AG09319 (cell line): Measurements from ENCODE around the gene MCC.

Experiments used
- DNase-seq: peaks from one replicate; pipeline ENCODE4 v3.0.0-alpha.2; 2010; ENCODE audit warnings: low read depth; ENCODE audit errors: extremely low read depth
- CTCF ChIP-seq: IDR thresholded peaks from 2 replicates; pipeline ENCODE4 v1.5.1; 2011; ENCODE audit warnings: low read depth, mild to moderate bottlenecking, inconsistent platforms, low read length, moderate library complexity

The MCC gene

GRCh38 chr5:113093558-113093957 lies 394.7 kb downstream of the MCC start:
- no peak for TF ChIP-seq CTCF
- no peak for DNase-seq

GRCh38 chr5:113092683-113093082 lies 395.6 kb downstream of the MCC start:
- no peak for TF ChIP-seq CTCF
- no peak for DNase-seq

- no peak for DNase-seq
- TF ChIP-seq CTCF = no peak
Observed at GRCh38 chr5:113091622-113092021, 396.6 kb downstream of the MCC start.

- no peak for DNase-seq
- TF ChIP-seq CTCF = no peak
Observed at GRCh38 chr5:113090336-113091106, 397.7 kb downstream of the MCC start.

- TF ChIP-seq CTCF = no peak
Observed at GRCh38 chr5:113089653-113090335, 398.5 kb downstream of the MCC start.

GRCh38 chr5:113087976-113088514 lies 400.2 kb downstream of the MCC start:
- TF ChIP-seq CTCF = no peak
- no peak for DNase-seq

More at GRCh38 chr5:113089653-113090335, 398.5 kb downstream of the MCC start:
- DNase-seq = no peak

GRCh38 chr5:113085880-113086409 lies 402.3 kb downstream of the MCC start:
- no peak for TF ChIP-seq CTCF
- no peak for DNase-seq
